Cardiac muscle cell (in vitro differentiated cells and primary cell): Measurements from ENCODE around the gene TTC24. TPM values are rescaled to one million over a fixed set of nuclear protein-coding genes. Genes with fewer than 3 reads are reported as not detected.

ENCODE experiments used
- DNase-seq, 2 donors: peaks; one replicate each; pipeline versions ENCODE4 v3.0.0 to v3.0.0-alpha.2; 2010 to 2017; ENCODE audit warnings: low read depth in 1 of 2, low spot score in 1 of 2
- H3K27ac ChIP-seq: fragments of 200-600 bp; sonication (generic); 2 replicates; pipeline ENCODE4 v1.5.1; 2016
- H3K27me3 ChIP-seq: fragments of 200-600 bp; sonication (generic); 2 replicates; pipeline ENCODE4 v1.6.0; 2016; ENCODE audit warnings: control low read depth
- H3K36me3 ChIP-seq: fragments of 200-600 bp; sonication (generic); 2 replicates; pipeline ENCODE4 v1.5.1; 2016; ENCODE audit warnings: control low read depth
- H3K4me1 ChIP-seq: fragments of 200-600 bp; sonication (generic); 2 replicates; pipeline ENCODE4 v1.8.1; 2017; ENCODE audit warnings: low read depth, mild to moderate bottlenecking, mixed run types
- H3K4me3 ChIP-seq: fragments of 200-600 bp; sonication (generic); 2 replicates; pipeline ENCODE4 v1.5.1; 2016; ENCODE audit warnings: mild to moderate bottlenecking
- H3K9me3 ChIP-seq: fragments of 200-600 bp; sonication (generic); 2 replicates; pipeline ENCODE4 v1.5.1; 2017; ENCODE audit warnings: low read depth, mild to moderate bottlenecking, control low read depth
- polyA plus RNA-seq: library from polyadenylated mRNA; unstranded; fragments of >200 nt; fragmentation: Nextera tagmentation; extraction: Ambion mirVana; gene quantifications from 2 replicates; pipeline ENCODE4 v1.2.1, GENCODE V29; 2016
- total RNA-seq: library from RNA; depleted of rRNA; stranded (reverse); fragments of >200 nt; gene quantifications from 2 replicates; pipeline ENCODE4 v1.2.3, GENCODE V29; 2016
- TF ChIP-seq, protein P1 (sequence below): IDR thresholded peaks from 2 replicates; pipeline ENCODE4 v1.5.1; 2012; ENCODE audit warnings: low read depth, mild to moderate bottlenecking, low read length

TTC24 gene
- total and polyA plus RNA-seq, 2 experiments from 2014 or later, result 0.15 TPM; not detected in 1

DNA sequence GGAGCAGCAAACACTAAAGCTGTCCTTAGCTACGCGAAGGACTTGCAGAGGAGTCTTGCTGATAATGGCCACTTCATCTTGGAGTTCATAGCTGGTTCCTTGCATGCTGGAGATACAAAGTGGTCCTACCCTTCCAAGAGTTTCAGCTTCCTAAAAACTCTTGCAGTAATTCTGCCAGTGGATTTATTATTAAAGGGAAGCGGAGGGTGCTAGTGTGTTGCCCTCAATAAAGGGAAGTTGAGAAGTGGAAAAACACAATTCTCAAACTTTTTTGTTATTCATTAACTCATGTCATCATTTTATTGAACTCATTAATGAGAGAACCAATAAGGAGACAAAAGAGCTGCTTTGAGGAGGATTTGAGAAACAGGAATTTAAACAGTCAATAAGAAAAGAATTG lies 33.1 kb downstream of the TTC24 start:
- Histone ChIP-seq H3K27ac (no peak overlapping the region), H3K27me3 (no peaks in the 10 kb centered on the region), H3K4me1 (peaks cover 23% of the 10 kb centered on the region), H3K4me3 (no peak overlapping the region), H3K36me3 (no peaks in the 10 kb centered on the region), H3K9me3 (no peaks in the 10 kb centered on the region)
- no peak for DNase-seq
- TF ChIP-seq, protein P1, sequence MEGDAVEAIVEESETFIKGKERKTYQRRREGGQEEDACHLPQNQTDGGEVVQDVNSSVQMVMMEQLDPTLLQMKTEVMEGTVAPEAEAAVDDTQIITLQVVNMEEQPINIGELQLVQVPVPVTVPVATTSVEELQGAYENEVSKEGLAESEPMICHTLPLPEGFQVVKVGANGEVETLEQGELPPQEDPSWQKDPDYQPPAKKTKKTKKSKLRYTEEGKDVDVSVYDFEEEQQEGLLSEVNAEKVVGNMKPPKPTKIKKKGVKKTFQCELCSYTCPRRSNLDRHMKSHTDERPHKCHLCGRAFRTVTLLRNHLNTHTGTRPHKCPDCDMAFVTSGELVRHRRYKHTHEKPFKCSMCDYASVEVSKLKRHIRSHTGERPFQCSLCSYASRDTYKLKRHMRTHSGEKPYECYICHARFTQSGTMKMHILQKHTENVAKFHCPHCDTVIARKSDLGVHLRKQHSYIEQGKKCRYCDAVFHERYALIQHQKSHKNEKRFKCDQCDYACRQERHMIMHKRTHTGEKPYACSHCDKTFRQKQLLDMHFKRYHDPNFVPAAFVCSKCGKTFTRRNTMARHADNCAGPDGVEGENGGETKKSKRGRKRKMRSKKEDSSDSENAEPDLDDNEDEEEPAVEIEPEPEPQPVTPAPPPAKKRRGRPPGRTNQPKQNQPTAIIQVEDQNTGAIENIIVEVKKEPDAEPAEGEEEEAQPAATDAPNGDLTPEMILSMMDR, result no peak

DNA sequence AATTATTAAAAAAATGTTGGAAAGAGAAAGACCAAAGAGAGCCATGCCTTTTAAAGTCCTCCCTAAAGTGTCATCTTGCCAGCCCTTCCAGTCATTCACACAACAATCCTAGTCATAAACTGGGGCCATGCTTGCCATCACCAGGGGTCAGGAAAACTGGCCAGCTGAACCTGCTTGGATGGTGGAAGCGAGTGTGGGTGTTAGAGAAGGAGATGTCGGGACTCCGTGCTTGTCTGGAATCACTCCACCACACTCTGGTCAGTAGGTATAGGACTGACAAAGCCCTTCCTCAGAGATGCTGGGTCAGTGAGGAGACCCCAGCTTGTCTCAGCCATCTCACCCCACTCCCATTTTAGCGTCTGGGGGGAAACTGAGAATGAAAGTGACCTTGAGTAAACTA lies 36.4 kb downstream of the TTC24 start:
- TF ChIP-seq, protein P1, result no peak
- Histone ChIP-seq H3K36me3 (no peaks in the 10 kb centered on the region), H3K4me1 (peaks cover 20% of the 10 kb centered on the region), H3K9me3 (no peaks in the 10 kb centered on the region), H3K27ac (peak overlapping the region; percentile 95), H3K27me3 (peaks cover 15% of the 10 kb centered on the region), H3K4me3 (no peak overlapping the region)
- no peak for DNase-seq

DNA sequence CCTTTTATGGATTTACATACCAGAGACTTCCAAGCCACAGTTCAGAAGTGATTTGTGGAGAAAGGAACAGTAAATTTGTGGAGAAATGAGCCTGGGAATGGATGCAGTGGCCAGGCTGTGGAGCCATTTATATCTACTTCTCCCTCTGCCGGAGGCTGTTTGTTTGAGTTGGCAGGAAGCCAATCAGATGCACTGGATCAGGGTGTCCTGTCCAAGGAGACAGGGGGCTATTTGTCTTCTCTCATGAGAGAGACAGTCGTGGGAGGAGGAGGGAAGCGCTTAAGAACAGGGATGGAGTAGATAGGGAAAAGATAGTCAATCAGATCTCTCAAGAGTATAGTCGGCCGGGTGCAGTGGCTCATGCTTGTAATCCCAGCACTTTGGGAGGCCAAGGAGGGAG lies 36.9 kb downstream of the TTC24 start:
- Histone ChIP-seq H3K27me3 (peaks cover 20% of the 10 kb centered on the region), H3K27ac (peak overlapping the region; percentile 95)
- TF ChIP-seq, protein P1, result peak; percentile 13

DNA sequence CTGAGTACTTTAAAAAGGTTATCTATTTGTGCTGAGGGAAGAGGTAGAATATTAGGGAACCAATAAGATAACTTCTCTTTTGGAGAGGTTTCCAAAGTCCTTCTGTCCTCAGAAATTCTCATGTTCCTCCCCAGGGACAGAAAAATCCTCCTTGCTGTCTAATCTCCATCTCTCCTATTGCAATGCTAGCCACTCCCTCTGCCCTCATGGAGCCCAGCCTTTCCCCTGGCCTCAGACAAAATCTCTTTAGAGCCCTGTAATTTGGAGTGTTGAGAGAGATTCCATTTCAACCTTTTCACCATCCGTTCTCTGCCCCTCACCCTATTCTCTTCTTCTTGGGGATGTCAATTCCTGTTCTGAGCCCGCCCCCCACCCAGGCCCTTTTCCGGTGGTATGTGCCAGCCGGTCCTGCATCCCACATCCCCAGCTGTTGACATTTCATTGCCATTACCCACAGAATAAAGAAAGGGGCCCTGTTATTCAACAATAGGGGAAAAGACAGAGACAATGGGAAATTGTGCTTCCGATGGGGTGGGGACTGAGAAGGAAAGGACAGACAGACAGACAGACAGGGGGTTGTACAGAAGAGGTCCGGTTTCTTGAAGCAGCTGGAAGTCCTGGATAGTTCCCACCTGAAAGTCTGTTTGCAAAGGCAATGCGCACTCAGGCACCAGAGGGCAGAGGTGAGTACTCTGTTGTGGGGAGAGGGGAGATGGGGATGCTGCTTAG lies 39.5 kb downstream of the TTC24 start, which contains the start of gene HAPLN2:
TSS of gene HAPLN2 (plus strand) at position 563 of the 729 bp plus-strand sequence. CDS start 4,076 bp downstream, outside the sequence.
- Histone ChIP-seq H3K9me3 (no peaks in the 10 kb centered on the region), H3K4me1 (peaks cover 20% of the 10 kb centered on the region), H3K27me3 (peaks cover 46% of the 10 kb centered on the region), H3K27ac (no peak within 1 kb of the TSS), H3K36me3 (no peaks in the 10 kb centered on the region), H3K4me3 (no peak within 1 kb of the TSS)
- peak in 1 of 2 donors; percentile 53 for DNase-seq
- TF ChIP-seq, protein P1, result peak; percentile 57

More for the DNA sequence above, 36.9 kb downstream of the TTC24 start:
- no peak overlapping the region for H3K4me3 ChIP-seq
- H3K9me3 ChIP-seq, result no peaks in the 10 kb centered on the region
- DNase-seq, result peak; percentile 70 to 75
- H3K4me1 ChIP-seq, result peaks cover 20% of the 10 kb centered on the region
- no peaks in the 10 kb centered on the region for H3K36me3 ChIP-seq

DNA sequence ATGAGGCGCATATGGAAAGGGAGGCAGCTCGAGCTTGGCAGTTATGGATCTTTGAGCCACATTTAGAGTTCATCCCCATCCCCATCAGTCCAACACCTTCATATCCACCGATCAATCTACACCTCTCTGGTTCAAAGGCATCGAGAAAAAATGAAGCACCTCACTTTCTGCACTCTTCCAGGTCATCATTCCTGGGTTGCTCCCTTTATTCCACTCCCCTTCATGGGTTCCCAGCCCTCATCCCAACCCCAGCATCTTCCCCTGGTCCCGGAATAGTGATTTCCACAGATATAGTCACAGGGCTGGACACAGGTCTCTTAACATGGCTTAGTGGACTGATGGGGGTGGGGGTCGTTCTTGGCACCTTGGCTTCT lies 40.0 kb downstream of the TTC24 start:
- Histone ChIP-seq H3K4me3 (no peak overlapping the region), H3K27ac (no peak overlapping the region), H3K27me3 (peaks cover 51% of the 10 kb centered on the region), H3K36me3 (no peaks in the 10 kb centered on the region), H3K4me1 (peaks cover 17% of the 10 kb centered on the region), H3K9me3 (no peaks in the 10 kb centered on the region)
- TF ChIP-seq, protein P1, result no peak
- DNase-seq, result no peak
